ENCODE results near the gene FOXK1.

The FOXK1 gene

DNA sequence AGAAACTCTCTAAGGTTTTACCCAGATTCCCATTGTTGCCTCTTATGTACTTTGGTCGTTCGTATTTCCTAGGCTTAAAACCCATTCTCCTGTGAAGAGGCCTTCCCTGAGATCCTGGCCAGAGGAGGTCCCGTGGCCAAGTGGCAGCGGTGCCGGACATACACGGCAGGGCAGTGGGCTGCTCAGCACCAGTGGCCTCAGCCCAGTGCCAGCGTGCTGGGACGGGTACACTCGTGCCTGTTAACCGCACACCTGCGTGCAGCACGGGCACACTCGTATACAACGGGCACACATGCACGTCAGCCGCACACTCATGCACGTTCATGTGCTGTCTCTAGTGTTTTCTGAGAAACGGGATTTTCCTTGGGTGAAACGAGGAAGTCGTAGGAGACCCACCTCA, 40.2 kb downstream of the FOXK1 start:
- no peak overlapping the region for H3K4me3 ChIP-seq (replicated peaks; ENCODE audit: low read depth, low read length)
- TF ChIP-seq, protein P1, sequence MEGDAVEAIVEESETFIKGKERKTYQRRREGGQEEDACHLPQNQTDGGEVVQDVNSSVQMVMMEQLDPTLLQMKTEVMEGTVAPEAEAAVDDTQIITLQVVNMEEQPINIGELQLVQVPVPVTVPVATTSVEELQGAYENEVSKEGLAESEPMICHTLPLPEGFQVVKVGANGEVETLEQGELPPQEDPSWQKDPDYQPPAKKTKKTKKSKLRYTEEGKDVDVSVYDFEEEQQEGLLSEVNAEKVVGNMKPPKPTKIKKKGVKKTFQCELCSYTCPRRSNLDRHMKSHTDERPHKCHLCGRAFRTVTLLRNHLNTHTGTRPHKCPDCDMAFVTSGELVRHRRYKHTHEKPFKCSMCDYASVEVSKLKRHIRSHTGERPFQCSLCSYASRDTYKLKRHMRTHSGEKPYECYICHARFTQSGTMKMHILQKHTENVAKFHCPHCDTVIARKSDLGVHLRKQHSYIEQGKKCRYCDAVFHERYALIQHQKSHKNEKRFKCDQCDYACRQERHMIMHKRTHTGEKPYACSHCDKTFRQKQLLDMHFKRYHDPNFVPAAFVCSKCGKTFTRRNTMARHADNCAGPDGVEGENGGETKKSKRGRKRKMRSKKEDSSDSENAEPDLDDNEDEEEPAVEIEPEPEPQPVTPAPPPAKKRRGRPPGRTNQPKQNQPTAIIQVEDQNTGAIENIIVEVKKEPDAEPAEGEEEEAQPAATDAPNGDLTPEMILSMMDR (IDR thresholded peaks at IDR 0.05; ENCODE audit: low read depth, low read length, missing control alignments) = no peak
- no peak for DNase-seq (ENCODE audit: extremely low read depth, low read depth)

DNA sequence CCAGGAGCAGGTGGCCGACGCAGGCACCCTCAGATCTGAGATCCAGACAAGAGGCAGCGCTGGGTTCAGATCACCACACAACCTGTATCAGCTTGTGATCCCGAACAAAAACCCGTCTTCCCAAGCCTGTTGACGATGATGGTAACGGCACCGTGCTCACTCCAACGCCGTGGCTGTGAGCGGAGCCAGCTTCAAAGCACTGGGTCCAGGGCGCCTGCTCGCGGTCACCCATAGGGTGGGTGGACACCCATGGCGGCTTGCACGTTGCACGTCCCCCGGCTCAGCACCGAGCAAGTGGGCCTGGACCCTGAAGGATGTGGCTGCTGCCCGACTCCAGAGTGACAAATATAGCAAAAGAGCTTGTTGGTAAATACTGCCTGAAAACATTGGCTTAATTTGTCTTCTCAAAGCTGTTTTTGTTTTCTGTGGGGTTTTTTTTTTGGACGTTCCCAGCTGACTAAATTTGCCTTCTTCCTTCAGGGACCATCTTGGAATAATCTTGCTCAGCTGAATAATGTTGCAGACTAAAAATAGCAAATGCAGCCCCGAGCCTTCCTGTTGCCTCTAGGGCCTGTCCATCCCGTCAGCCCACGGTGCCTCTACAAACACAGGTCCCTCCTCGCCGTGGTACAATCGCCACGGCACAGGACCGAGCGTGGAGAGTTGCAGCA, 41.0 kb downstream of the FOXK1 start:
- no peak overlapping the region for H3K4me3 ChIP-seq (replicated peaks; ENCODE audit: low read depth, low read length)
- DNase-seq (ENCODE audit: extremely low read depth, low read depth) = no peak
- TF ChIP-seq, protein P1 (IDR thresholded peaks at IDR 0.05; ENCODE audit: low read depth, low read length, missing control alignments) = no peak

DNA sequence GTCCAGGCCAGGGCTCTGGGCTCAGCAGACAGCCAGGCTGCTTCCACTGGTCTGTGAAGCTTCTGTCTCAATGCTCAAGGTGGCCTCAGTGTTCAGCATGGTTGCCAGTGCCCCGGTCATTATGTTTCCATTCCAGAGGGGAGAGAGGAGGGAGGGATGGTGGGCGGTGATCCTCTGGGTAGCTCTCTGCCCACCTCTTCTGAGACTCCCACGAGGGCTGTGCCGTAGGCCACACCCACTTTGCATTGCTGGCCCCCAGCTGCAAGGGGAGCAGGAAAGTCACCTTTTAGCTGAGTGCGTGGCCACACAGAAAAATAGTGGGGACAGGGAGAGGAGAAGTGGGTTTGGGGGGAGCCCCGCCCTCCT, 42.5 kb downstream of the FOXK1 start:
- peak overlapping the region; percentile 48 for H3K4me3 ChIP-seq (replicated peaks; ENCODE audit: low read depth, low read length)

DNA sequence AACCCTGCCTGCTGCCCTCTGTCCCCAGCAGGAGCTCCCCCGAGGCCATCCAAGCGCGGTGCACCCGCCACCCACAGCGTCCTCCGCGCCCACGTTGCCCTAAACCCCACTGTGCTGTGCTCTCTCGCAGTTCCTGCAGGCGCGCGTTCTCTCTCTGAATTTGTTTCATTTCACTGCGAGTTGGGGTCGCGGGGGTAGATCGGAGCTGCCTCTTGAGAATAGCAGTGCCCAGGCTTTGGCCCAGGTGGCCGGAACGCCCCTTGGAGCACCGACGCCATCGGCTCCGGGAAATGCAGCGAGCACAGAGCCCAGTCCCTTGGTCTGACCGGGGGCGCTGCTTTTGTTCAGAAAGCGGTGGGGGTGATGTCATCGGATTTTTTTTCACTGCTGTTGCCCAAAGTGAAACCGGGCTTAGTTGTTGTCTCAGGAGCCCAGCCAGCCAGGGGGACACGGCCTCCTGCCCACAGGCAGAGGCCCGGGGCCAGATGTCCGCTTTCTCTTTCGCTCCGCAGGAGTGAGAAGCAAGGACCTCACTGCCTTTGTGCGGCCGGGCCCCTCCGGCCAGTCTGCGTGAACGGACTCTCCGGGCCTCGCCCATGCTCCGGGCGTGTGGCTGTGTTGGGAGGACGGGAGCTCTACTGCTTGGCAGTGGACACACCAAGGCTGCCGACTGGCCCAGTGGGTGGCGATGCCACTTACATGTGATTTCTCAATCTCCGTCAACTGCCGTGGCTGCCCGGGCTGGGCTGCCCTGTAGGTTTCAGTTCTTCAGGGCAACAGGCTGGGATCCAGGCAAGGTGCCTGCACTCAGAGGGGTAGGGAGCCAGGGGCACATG, 43.1 kb downstream of the FOXK1 start:
- peak overlapping the region; percentile 48 for H3K4me3 ChIP-seq (replicated peaks; ENCODE audit: low read depth, low read length)
- no peak for DNase-seq (ENCODE audit: extremely low read depth, low read depth)
- TF ChIP-seq, protein P1 (IDR thresholded peaks at IDR 0.05; ENCODE audit: low read depth, low read length, missing control alignments) = no peak

More for the DNA sequence above, 42.5 kb downstream of the FOXK1 start:
- TF ChIP-seq, protein P1 (IDR thresholded peaks at IDR 0.05; ENCODE audit: low read depth, low read length, missing control alignments) = no peak
- no peak for DNase-seq (ENCODE audit: extremely low read depth, low read depth)

DNA sequence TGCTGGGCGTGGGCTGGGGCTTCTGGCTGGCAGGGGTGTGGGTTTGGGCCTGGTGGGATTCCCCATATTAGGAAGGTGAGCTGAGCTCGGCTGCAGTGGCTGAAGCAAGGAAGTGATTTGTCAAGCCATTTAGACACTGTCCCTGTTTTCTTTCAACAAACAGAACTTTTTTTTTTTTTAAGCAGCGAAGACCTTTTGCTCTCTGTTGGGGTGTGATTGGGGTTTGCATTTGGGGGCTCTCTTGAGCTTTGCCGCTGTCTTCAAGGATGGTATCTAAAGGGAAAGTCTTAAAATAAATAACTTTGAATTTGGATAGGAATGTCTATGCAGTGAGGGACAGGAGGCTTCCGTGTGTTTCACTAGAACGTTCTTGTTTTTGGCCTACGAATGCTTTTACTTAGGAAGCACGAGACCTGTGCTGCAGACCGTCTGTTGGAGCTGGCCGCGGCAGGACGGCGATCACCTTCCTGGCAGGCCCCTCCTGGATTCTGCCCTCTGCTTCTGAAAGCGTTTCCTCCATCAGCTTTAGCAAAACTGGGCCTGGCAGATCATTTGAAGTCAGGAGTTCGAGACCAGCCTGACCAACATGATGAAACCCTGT, 43.9 kb downstream of the FOXK1 start:
- no peak for DNase-seq (ENCODE audit: extremely low read depth, low read depth)
- peak overlapping the region; percentile 48 for H3K4me3 ChIP-seq (replicated peaks; ENCODE audit: low read depth, low read length)
- TF ChIP-seq, protein P1 (IDR thresholded peaks at IDR 0.05; ENCODE audit: low read depth, low read length, missing control alignments) = no peak

DNA sequence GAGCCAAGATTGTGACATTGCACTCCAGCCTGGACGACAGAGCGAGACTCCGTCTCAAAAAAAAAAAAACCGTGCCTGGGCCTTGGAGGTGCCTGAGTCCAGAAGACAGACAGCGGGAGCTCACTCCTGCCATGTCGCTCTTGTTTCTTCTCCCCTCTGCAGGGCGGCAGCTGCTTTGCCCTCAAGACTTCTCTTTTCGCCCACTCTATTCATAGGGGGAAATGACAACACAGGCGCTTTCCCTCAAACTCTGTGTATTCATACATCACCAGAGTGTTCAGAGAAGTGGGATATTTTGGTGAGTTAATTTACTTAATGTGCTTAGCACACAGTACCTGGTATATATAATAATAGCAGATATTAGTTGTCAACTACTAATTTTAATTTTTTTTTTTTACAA, 44.5 kb downstream of the FOXK1 start:
- H3K4me3 ChIP-seq (replicated peaks; ENCODE audit: low read depth, low read length) = no peak overlapping the region
- TF ChIP-seq, protein P1 (IDR thresholded peaks at IDR 0.05; ENCODE audit: low read depth, low read length, missing control alignments) = no peak
- no peak for DNase-seq (ENCODE audit: extremely low read depth, low read depth)
